Activated CD4-positive, alpha-beta T cell treated with anti-CD3 and anti-CD28 coated beads for 36 hours (primary cell): ENCODE results near the gene CLIC4. TPM values are rescaled to one million over a fixed set of nuclear protein-coding genes. Genes with fewer than 3 reads are reported as not detected.
A peak's percentile ranks its signal among the peaks of the same experiment; 100 is the strongest.
"Not testable (repeated sequence)": the region's sequence is repeated elsewhere in the genome, so short reads cannot be mapped to it uniquely, and the experiment has no call there.

Source experiments
- ATAC-seq: fragments of 200-7000 bp; cut with Tn5 transposase; one replicate; pipeline ENCODE4 v1.10.0; 2021; ENCODE audit warnings: mild to moderate bottlenecking, moderate library complexity
- CTCF ChIA-PET: fragments of 350-600 bp; sonication (Branson Sonifier 250); formaldehyde crosslinking; loops from one replicate; lab custom pipeline; 2021; ENCODE audit warnings: antibody characterized with exemption; lab: Charles Lee
- POLR2A ChIA-PET: fragments of 350-600 bp; sonication (Branson Sonifier 250); formaldehyde crosslinking; loops from one replicate; lab custom pipeline; 2021; ENCODE audit warnings: antibody characterized with exemption, inconsistent platforms; lab: Charles Lee
- DNase-seq: peaks from one replicate; pipeline ENCODE4 v3.0.0-alpha.2; 2020
- H3K27ac Mint-ChIP-seq: one replicate; pipeline ENCODE4 v1.8.0; 2021; ENCODE audit warnings: mixed read lengths
- H3K27me3 Mint-ChIP-seq: one replicate; pipeline ENCODE4 v1.8.0; 2021; ENCODE audit warnings: mixed read lengths
- H3K36me3 Mint-ChIP-seq: one replicate; pipeline ENCODE4 v1.8.0; 2021; ENCODE audit warnings: low read depth, mixed read lengths
- H3K4me1 Mint-ChIP-seq: one replicate; pipeline ENCODE4 v1.8.0; 2021; ENCODE audit warnings: mixed read lengths
- H3K4me3 Mint-ChIP-seq: one replicate; pipeline ENCODE4 v1.8.0; 2021; ENCODE audit warnings: mild to moderate bottlenecking, moderate library complexity, mixed read lengths
- H3K9me3 Mint-ChIP-seq: one replicate; pipeline ENCODE4 v1.8.0; 2021; ENCODE audit warnings: low read depth, mixed read lengths
- intact Hi-C, 2 experiments: fragments of 100-400 bp; cut with DNase I in 1 of 2; cut with micrococcal nuclease in 1 of 2; formaldehyde crosslinking; loops; one replicate each; pipeline versions ENCODE4 v1.14.2 to v1.15.1; 2022 to 2024; cut with DNase I, micrococcal nuclease
- total RNA-seq, 2 experiments: library from RNA; stranded (reverse); gene quantifications; one replicate each; pipeline ENCODE4 v1.2.3, GENCODE V29; 2021

The CLIC4 gene
- total RNA-seq, 2 experiments from 2014 or later, result 29.8 to 33.1 TPM

DNA sequence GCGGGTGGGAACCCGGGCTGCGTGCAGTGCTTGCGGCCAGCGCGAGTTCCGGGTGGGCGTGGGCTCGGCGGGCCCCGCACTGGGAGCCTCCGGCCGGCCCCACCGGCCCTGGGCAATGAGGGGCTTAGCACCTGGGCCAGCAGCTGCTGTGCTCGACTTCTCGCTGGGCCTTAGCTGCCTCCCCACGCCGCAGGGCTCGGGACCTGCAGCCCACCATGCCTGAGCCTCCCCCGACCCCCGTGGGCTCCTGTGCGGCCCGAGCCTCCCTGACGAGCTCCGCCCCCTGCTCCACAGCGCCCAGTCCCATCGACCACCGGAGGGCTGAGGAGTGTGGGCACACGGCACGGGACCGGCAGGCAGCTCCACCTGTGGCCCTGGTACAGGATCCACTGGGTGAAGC lies 23.7 kb upstream of the CLIC4 start:
- no peak for ATAC-seq
- DNase-seq, result no peak
- no peaks in the 10 kb centered on the region for H3K36me3 Mint-ChIP-seq
- no peak overlapping the region for H3K27ac Mint-ChIP-seq
- no peak overlapping the region for H3K4me3 Mint-ChIP-seq
- H3K9me3 Mint-ChIP-seq, result no peaks in the 10 kb centered on the region
- peaks cover 7% of the 10 kb centered on the region for H3K4me1 Mint-ChIP-seq
- intact Hi-C loops, result no loop called here
- ChIA-PET CTCF (interaction anchor here (0.6 to 2.3 kb wide), 3 partner anchors 107 to 523 kb away, joined by 3 to 11 read pairs (median 4); no protein-coding TSS in a partner anchor), POLR2A (no interaction called here)
- no peaks in the 10 kb centered on the region for H3K27me3 Mint-ChIP-seq

DNA sequence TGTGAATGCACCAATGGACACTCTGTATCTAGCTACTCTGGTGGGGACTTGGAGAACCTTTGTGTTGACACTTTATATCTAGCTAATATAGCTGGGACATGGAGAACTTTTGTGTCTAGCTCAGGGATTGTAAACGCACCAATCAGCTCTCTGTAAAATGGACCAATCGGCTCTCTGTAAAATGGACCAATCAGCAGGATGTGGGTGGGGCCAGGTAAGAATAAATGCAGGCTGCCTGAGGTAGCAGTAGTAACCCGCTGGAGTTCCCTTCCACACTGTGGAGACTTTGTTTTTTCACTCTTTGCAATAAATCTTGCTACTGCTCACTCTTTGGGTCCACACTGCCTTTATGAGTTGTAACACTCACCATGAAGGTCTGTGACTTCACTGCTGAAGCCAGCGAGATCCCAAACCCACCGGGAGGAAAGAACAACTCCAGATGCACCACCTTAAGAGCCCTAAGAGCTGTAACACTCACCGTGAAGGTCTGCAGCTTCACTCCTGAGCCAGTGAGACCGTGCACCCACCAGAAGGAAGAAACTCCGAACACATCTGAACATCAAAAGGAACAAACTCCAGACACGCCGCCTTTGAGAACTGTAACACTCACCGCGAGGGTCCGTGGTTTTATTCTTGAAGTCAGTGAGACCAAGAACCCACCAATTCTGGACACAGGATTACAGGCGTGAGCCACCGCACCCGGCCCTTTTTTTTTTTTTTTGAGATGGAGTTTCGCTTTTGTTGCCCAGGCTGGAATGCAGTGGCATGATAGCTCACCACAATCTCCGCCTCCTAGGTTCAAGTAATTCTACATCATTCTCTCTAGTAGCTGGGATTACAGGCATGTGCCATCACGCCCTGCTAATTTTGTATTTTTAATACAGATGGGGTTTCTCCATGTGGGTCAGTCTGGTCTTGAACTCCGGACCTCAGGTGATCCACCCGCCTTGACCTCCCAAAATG lies 22.9 kb upstream of the CLIC4 start:
- H3K4me3 Mint-ChIP-seq, result peak overlapping the region; percentile 65
- POLR2A ChIA-PET, H3K27me3 Mint-ChIP-seq, H3K27ac Mint-ChIP-seq, H3K36me3 Mint-ChIP-seq, intact Hi-C loops, H3K9me3 Mint-ChIP-seq: not testable (repeated sequence)
- peak; percentile 43 for DNase-seq
- CTCF ChIA-PET, result interaction anchor here (0.6 to 2.3 kb wide), 6 partner anchors 34 to 1084 kb away, joined by 3 to 11 read pairs (median 4); no protein-coding TSS in a partner anchor
- H3K4me1 Mint-ChIP-seq, result peaks cover 11% of the 10 kb centered on the region
- peak; percentile 43 for ATAC-seq

DNA sequence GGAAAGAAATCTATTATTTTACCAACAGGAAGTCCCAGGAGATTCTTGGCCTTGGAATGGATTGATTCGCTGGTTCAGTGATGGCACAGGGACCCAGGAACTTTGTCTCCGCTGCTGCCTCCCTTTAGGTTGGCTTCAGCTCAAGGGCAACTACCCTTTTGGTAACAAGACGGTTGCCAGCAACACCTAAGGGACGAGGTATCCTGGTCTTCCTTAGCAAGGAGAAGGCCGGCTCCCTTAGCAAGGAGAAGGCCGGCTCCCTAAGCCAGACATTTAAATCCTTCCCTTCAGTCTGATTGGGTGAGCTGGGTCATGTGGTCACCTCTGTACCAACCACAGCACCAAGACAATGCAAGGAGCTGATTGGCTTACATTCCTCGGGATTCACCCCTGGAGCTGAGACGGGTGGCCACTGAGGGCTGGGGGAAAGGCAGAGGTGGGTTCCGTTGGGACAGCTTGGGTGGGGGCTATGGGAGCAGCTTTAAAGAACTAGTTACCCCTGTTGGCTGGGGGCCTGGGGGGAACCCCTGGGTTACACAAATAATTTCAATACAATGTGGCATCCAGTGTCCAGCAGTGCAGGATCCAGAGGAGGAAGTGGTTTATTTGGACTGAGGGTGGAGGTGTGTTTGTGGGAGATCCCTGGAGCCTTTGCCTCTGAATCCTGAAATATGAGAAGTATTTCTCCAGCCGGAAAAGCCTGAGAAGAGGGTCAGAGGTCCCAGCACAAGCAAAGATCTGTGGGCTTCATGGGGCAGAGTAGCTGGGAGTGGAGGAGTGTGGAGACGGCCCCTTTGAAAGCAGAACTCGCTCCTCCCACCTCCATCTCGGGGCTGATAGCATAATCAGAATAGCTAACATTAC lies 20.7 kb upstream of the CLIC4 start:
- Mint-ChIP-seq H3K9me3 (no peaks in the 10 kb centered on the region), H3K27me3 (no peaks in the 10 kb centered on the region), H3K27ac (no peak overlapping the region), H3K4me1 (peaks cover 14% of the 10 kb centered on the region), H3K36me3 (no peaks in the 10 kb centered on the region), H3K4me3 (no peak overlapping the region)
- POLR2A ChIA-PET, result interaction anchor here (0.5 kb wide), 1 partner anchor 77 kb away, joined by 5 read pairs; no protein-coding TSS in a partner anchor
- no peak for ATAC-seq
- intact Hi-C loops, result no loop called here
- DNase-seq, result no peak
- CTCF ChIA-PET, result interaction anchor here (1.1 kb wide), 1 partner anchor 38 kb away, joined by 4 read pairs; no protein-coding TSS in a partner anchor

DNA sequence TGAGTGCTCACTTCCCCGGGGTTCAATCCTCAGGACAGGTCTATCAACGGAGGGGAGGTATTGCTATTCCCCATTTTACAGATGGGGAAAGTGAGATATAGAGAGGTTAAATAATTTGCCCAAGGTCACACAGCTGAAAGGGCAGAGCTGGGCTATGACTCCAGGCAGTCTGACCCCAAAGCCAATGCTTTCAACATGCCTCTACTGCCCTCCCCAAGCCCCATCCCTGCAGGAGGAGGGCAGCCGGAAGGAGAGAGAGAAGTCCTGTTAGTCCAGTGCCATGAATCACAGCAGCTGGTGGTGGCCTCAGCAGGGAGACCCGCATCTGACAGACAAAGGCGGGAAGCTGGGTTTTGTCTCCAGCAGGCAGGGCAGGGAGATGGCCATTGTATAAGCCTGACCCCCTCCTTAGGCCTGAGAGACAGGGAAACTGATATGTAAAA lies 20.0 kb upstream of the CLIC4 start:
- Mint-ChIP-seq H3K36me3 (no peaks in the 10 kb centered on the region), H3K27me3 (no peaks in the 10 kb centered on the region), H3K9me3 (no peaks in the 10 kb centered on the region), H3K27ac (no peak overlapping the region), H3K4me3 (no peak overlapping the region), H3K4me1 (peaks cover 14% of the 10 kb centered on the region)
- DNase-seq (no peak), ATAC-seq (no peak)
- ChIA-PET CTCF (interaction anchor here (1.1 kb wide), 1 partner anchor 38 kb away, joined by 4 read pairs; no protein-coding TSS in a partner anchor), POLR2A (interaction anchor here (0.5 to 0.6 kb wide), 2 partner anchors 13 to 76 kb away, joined by 3 to 5 read pairs; no protein-coding TSS in a partner anchor)
- intact Hi-C loops, result no loop called here

DNA sequence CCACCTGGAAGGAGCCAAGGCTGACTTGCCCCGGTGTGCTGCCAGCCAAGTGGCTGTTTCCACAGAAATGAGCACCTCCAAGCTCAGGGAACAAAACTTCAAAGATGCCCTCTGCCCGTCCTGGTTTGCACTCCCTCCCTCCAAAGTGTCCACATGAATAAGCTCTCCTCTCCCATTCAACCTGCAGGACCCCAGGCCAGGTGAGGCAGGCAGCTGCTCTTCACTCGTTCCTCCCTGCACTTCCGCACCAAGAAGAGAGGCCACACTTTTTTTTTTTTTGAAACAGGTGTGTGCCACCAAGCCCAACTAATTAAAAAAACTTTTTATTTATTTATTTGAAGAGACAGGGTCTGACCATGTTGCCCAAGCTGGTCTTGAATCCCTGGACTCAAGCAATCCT lies 18.5 kb upstream of the CLIC4 start:
- CTCF ChIA-PET, result interaction anchor here (1.9 kb wide), 1 partner anchor 11 kb away, joined by 5 read pairs; no protein-coding TSS in a partner anchor
- Mint-ChIP-seq H3K36me3 (no peaks in the 10 kb centered on the region), H3K4me1 (peaks cover 14% of the 10 kb centered on the region), H3K27me3 (no peaks in the 10 kb centered on the region), H3K27ac (no peak overlapping the region), H3K9me3 (no peaks in the 10 kb centered on the region), H3K4me3 (no peak overlapping the region)
- POLR2A ChIA-PET, result interaction anchor here (0.7 kb wide), 1 partner anchor 47 kb away, joined by 3 read pairs; no protein-coding TSS in a partner anchor
- intact Hi-C loops, result no loop called here
- DNase-seq (no peak), ATAC-seq (no peak)

DNA sequence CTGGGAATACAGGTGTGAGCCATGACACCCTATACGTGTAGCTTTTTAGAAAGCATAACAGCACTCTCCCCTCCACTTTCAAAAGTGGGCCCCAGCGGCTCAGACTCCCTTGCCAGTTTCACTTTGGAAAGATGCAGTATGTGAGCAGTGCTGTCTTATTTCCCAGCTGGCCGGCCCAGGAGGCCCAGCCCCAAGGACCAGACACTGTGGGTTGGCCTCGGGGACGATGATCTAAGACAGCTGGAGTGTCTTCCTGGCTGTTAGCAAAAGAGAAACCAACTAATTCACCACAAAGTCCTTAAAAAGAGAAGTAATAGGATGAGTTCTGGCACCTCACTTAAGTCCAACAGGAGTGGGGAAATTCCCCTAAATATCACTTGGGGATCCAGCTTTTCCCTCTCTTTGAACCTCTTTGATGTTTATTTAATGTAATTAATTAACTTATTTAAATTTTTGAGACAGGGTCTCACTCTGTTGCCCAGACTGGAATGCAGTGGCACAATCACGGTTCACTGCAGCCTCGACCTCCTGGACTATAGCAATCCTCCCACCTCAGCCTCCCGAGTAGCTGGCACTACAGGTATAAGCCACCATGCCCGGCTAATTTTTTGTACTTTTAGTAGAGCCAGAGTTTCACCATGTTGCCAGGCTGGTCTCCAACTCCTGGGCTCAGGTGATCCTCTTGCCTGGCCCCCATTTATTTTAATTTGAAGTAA lies 17.6 kb upstream of the CLIC4 start:
- intact Hi-C loops, result no loop called here
- H3K27me3 Mint-ChIP-seq, result no peaks in the 10 kb centered on the region
- ATAC-seq, result peak; percentile 77
- H3K27ac Mint-ChIP-seq, result no peak overlapping the region
- DNase-seq, result peak; percentile 46
- H3K4me3 Mint-ChIP-seq, result no peak overlapping the region
- H3K36me3 Mint-ChIP-seq, result no peaks in the 10 kb centered on the region
- H3K4me1 Mint-ChIP-seq, result peaks cover 9% of the 10 kb centered on the region
- CTCF ChIA-PET, result interaction anchor here (0.9 to 1.9 kb wide), 2 partner anchors 11 to 12 kb away, joined by 4 to 5 read pairs; no protein-coding TSS in a partner anchor
- H3K9me3 Mint-ChIP-seq, result no peaks in the 10 kb centered on the region
- POLR2A ChIA-PET, result interaction anchor here (0.7 kb wide), 1 partner anchor 46 kb away, joined by 3 read pairs; no protein-coding TSS in a partner anchor

DNA sequence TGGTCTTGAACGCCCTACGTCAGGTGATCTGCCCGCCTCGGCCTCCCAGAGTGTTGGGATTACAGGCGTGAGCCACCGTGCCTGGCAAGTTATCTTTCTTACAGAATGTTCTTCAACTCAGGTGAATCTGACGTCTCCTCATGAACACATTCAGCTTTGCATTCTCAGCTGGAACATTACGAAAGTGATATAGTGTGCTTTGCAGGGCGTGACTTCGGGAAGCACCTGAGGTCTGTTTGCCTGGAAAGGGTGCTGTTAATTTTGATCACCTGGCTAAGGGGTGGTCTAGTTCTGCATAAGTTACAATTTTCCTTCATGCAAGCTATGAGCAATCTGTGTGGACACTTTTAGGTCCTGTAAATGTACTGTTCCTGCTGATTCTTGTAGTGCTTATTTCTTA lies 16.3 kb upstream of the CLIC4 start:
- no peak for ATAC-seq
- H3K9me3 Mint-ChIP-seq, result no peaks in the 10 kb centered on the region
- ChIA-PET POLR2A (no interaction called here), CTCF (no interaction called here)
- no peak overlapping the region for H3K4me3 Mint-ChIP-seq
- intact Hi-C loops, result no loop called here
- H3K27ac Mint-ChIP-seq, result no peak overlapping the region
- no peaks in the 10 kb centered on the region for H3K36me3 Mint-ChIP-seq
- no peak for DNase-seq
- peaks cover 7% of the 10 kb centered on the region for H3K4me1 Mint-ChIP-seq
- H3K27me3 Mint-ChIP-seq, result no peaks in the 10 kb centered on the region

DNA sequence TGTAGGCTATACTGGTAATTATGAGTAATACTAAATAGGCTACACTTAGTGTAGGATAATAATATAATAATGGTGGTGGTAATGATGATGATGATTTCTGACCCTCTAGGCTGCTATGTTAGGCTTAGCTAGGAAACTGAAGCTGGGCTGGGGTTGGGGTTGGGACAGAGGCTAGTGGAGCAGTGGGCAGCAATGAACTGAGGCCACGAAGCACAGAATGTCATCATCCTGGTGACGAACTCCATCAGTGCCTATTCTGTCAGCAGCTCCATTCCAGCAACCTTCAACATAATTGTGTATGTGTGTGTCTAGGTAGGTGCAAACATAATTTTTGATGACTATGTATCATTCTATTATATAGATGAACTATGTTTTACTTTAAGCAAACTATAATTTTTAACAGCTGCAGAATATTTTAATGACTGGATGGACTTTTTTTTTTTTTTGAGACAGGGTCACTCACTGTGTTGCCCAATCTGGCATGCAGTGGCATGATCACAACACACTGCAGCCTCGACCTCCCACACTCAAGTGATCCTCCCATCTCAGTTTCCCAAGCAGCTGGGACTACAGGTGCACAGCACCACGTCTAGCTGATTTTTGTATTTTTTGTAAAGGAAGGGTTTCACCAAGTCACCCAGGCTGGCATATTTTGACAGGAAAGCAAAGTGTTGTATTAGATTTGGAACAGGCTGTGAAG lies 12.9 kb upstream of the CLIC4 start:
- ChIA-PET POLR2A (interaction anchor here (0.6 kb wide), 1 partner anchor 96 kb away, joined by 3 read pairs; no protein-coding TSS in a partner anchor), CTCF (interaction anchor here (0.6 to 1.0 kb wide), 5 partner anchors 8 to 370 kb away, joined by 3 to 5 read pairs (median 3); partner anchors contain the start of gene CLIC4)
- no peak for DNase-seq
- no peaks in the 10 kb centered on the region for H3K9me3 Mint-ChIP-seq
- ATAC-seq, result no peak
- no peaks in the 10 kb centered on the region for H3K36me3 Mint-ChIP-seq
- no peaks in the 10 kb centered on the region for H3K27me3 Mint-ChIP-seq
- H3K4me1 Mint-ChIP-seq, result peaks cover 8% of the 10 kb centered on the region
- intact Hi-C loops, result no loop called here
- H3K4me3 Mint-ChIP-seq, result no peak overlapping the region
- no peak overlapping the region for H3K27ac Mint-ChIP-seq

DNA sequence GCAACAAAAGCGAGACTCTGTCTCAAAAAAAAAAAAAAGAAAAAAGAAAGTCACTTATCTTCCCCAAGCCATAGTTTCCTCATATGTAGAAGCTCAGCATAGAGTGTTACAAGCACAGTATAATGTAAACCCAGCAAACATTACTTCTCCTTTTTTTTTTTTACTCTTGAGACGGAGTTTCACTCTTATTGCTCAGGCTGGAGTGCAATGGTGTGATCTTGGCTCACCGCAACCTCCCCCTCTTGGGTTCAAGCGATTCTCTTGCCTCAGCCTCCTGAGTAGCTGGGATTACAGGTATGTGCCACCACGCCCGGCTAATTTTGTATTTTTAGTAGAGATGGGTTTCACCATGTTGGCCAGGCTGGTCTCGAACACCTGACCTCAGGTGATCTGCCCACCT lies 11.9 kb upstream of the CLIC4 start:
- H3K36me3 Mint-ChIP-seq, intact Hi-C loops, H3K27me3 Mint-ChIP-seq, H3K4me1 Mint-ChIP-seq, DNase-seq, H3K27ac Mint-ChIP-seq, H3K9me3 Mint-ChIP-seq, CTCF ChIA-PET, H3K4me3 Mint-ChIP-seq, ATAC-seq: not testable (repeated sequence)
- POLR2A ChIA-PET, result interaction anchor here (0.6 kb wide), 1 partner anchor 97 kb away, joined by 3 read pairs; no protein-coding TSS in a partner anchor

DNA sequence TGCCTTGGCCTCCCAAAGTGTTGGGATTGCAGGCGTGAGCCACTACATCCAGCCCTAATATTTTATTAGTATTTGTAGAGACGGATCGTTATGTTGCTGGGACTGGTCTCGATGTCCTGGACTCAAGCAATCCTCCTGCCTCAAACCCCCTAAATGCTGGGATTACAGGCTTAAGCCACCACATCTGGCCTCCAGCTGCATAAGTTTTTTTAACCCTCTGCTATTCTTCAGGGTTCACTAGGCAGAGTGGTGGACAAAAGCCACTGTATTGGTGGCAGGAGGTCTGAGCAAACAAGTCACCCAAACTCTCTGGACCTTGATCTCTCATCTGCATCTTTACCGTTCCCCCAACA lies 10.1 kb upstream of the CLIC4 start:
- ChIA-PET POLR2A (no interaction called here), CTCF (no interaction called here)
- H3K4me1 Mint-ChIP-seq, result peaks cover 4% of the 10 kb centered on the region

More for the DNA sequence above, 10.1 kb upstream of the CLIC4 start:
- no peaks in the 10 kb centered on the region for H3K27me3 Mint-ChIP-seq
- H3K36me3 Mint-ChIP-seq, result no peaks in the 10 kb centered on the region
- H3K9me3 Mint-ChIP-seq, result no peaks in the 10 kb centered on the region
- no peak overlapping the region for H3K27ac Mint-ChIP-seq
- no peak overlapping the region for H3K4me3 Mint-ChIP-seq
- DNase-seq (no peak), ATAC-seq (no peak)
- intact Hi-C loops, result no loop called here
